PC-9 (cell line): ENCODE measurements around the gene FITM1. TPM values are rescaled to one million over a fixed set of nuclear protein-coding genes. Genes with fewer than 3 reads are reported as not detected.

Experiments used
- BruUV-seq: library from RNA; stranded (reverse); fragments of 400-500 nt; replicated peaks from 2 replicates; lab custom pipeline; 2021; lab: Mats Ljungman, UMichigan
- CTCF ChIA-PET: fragments of 300-600 bp; sonication (Branson Sonifier 250); formaldehyde crosslinking; loops from one replicate; lab custom pipeline; 2022; ENCODE audit warnings: antibody characterized with exemption; lab: Charles Lee
- POLR2A ChIA-PET: fragments of 300-600 bp; sonication (Branson Sonifier 250); formaldehyde crosslinking; loops from one replicate; lab custom pipeline; 2022; ENCODE audit warnings: antibody characterized with exemption; ENCODE audit not compliant: unreplicated experiment; lab: Charles Lee
- DNase-seq, 2 experiments: peaks; one replicate each; pipeline versions ENCODE4 v3.0.0 to v3.0.0-alpha.2; 2015 to 2022; ENCODE audit warnings: mixed read lengths in 1 of 2
- H2AFZ ChIP-seq: fragments of 200-600 bp; sonication (generic); 2 replicates; pipeline ENCODE4 v1.8.1; 2017; ENCODE audit warnings: antibody characterized with exemption
- H3F3A ChIP-seq: fragments of 200-600 bp; sonication (generic); 2 replicates; pipeline ENCODE4 v1.8.1; 2017; ENCODE audit warnings: antibody characterized with exemption, mild to moderate bottlenecking, low read depth; ENCODE audit not compliant: insufficient read depth
- H3K27ac ChIP-seq: fragments of 200-600 bp; sonication (generic); 2 replicates; pipeline ENCODE4 v1.6.1; 2016; ENCODE audit warnings: mixed run types
- H3K27me3 ChIP-seq: fragments of 200-600 bp; sonication (generic); 2 replicates; pipeline ENCODE4 v1.6.1; 2016; ENCODE audit warnings: low read depth, mixed run types; ENCODE audit not compliant: insufficient read depth
- H3K36me3 ChIP-seq: fragments of 200-600 bp; sonication (generic); 2 replicates; pipeline ENCODE4 v1.6.1; 2016; ENCODE audit warnings: low read depth, mixed run types
- H3K4me1 ChIP-seq: fragments of 200-600 bp; sonication (generic); replicated peaks from 2 replicates; pipeline ENCODE4 v1.6.1; 2016; ENCODE audit warnings: mixed run types; ENCODE audit not compliant: insufficient read depth
- H3K4me2 ChIP-seq: fragments of 200-600 bp; sonication (generic); 2 replicates; pipeline ENCODE4 v1.6.1; 2017; ENCODE audit warnings: mixed run types
- H3K4me3 ChIP-seq: fragments of 200-600 bp; sonication (generic); 2 replicates; pipeline ENCODE4 v1.6.1; 2016; ENCODE audit warnings: mixed run types
- H3K79me2 ChIP-seq: fragments of 200-600 bp; sonication (generic); 2 replicates; pipeline ENCODE4 v1.6.1; 2017; ENCODE audit warnings: low read depth, mixed run types
- H3K9me2 ChIP-seq: fragments of 200-600 bp; sonication (generic); 2 replicates; pipeline ENCODE4 v1.8.1; 2017; ENCODE audit warnings: mild to moderate bottlenecking; ENCODE audit not compliant: insufficient read depth
- H3K9me3 ChIP-seq: fragments of 200-600 bp; sonication (generic); 2 replicates; pipeline ENCODE4 v1.8.1; 2016; ENCODE audit warnings: low read depth; ENCODE audit not compliant: insufficient read depth
- H4K20me1 ChIP-seq: fragments of 200-600 bp; sonication (generic); 2 replicates; pipeline ENCODE4 v1.8.1; 2017; ENCODE audit not compliant: insufficient read depth
- EZH2 ChIP-seq: fragments of 200-600 bp; sonication (generic); IDR thresholded peaks from 2 replicates; pipeline ENCODE4 v1.8.0; 2017; ENCODE audit warnings: antibody characterized with exemption, low read depth
- intact Hi-C: fragments of 100-400 bp; cut with micrococcal nuclease; formaldehyde crosslinking; loops from one replicate; pipeline ENCODE4 v1.10.0; 2022; ENCODE audit not compliant: unreplicated experiment
- total RNA-seq: library from RNA; stranded (reverse); gene quantifications from 2 replicates; pipeline ENCODE4 v1.2.3, GENCODE V29; 2021
- TF ChIP-seq, protein P1 (sequence below): fragments of 200-600 bp; sonication (generic); conservative IDR thresholded peaks from 2 replicates; pipeline ENCODE4 v1.6.1; 2017; ENCODE audit warnings: mixed run types, antibody characterized with exemption, mild to moderate bottlenecking, moderate library complexity

Gene FITM1
- total RNA-seq, 1 experiment from 2014 or later: 0.72 TPM

DNA sequence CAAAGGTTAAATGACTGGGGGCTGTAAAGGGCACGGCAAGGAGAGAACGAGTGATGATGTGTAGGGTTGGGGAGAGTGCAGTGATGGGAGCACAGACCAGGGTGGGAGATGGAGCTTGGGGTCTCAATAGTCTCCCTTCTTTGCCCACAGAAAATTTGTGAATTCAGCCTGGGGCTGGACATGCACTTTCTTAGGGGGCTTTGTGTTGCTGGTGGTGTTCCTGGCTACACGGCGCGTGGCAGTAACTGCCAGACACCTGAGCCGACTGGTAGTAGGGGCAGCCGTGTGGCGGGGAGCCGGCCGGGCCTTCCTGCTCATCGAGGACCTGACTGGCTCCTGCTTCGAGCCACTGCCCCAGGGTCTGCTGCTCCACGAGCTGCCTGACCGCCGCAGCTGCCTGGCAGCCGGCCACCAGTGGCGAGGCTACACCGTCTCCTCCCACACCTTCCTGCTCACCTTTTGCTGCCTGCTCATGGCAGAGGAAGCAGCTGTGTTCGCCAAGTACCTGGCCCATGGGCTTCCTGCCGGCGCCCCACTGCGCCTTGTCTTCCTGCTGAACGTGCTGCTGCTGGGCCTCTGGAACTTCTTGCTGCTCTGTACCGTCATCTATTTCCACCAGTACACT lies 1.7 kb downstream of the FITM1 start:
- H3K9me2 ChIP-seq: no peaks in the 10 kb centered on the region
- no peaks in the 10 kb centered on the region for H4K20me1 ChIP-seq
- H2AFZ ChIP-seq: no peak overlapping the region
- no peak overlapping the region for H3K27ac ChIP-seq
- no peak overlapping the region for H3K4me2 ChIP-seq
- no peaks in the 10 kb centered on the region for H3K27me3 ChIP-seq
- no peak overlapping the region for H3K4me3 ChIP-seq
- DNase-seq: no peak
- peaks cover 10% of the 10 kb centered on the region; the same call in 1 of the 2 replicates for H3K4me1 ChIP-seq
- H3K79me2 ChIP-seq: 0 out of 2 replicates have a peak, but pooled peaks cover 7% of the 10 kb centered on the region
- H3F3A ChIP-seq: peaks cover 7% of the 10 kb centered on the region; the same call in 1 of the 2 replicates
- CTCF ChIA-PET: no interaction called here
- no peaks in the 10 kb centered on the region for H3K36me3 ChIP-seq
- no peaks in the 10 kb centered on the region for H3K9me3 ChIP-seq
- TF ChIP-seq, protein P1, sequence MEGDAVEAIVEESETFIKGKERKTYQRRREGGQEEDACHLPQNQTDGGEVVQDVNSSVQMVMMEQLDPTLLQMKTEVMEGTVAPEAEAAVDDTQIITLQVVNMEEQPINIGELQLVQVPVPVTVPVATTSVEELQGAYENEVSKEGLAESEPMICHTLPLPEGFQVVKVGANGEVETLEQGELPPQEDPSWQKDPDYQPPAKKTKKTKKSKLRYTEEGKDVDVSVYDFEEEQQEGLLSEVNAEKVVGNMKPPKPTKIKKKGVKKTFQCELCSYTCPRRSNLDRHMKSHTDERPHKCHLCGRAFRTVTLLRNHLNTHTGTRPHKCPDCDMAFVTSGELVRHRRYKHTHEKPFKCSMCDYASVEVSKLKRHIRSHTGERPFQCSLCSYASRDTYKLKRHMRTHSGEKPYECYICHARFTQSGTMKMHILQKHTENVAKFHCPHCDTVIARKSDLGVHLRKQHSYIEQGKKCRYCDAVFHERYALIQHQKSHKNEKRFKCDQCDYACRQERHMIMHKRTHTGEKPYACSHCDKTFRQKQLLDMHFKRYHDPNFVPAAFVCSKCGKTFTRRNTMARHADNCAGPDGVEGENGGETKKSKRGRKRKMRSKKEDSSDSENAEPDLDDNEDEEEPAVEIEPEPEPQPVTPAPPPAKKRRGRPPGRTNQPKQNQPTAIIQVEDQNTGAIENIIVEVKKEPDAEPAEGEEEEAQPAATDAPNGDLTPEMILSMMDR: no peak
- TF ChIP-seq EZH2: no peak
- POLR2A ChIA-PET: interaction anchor here (0.5 to 0.9 kb wide), 2 partner anchors 17 to 83 kb away, joined by 6 to 8 read pairs; partner anchors contain the start of gene NRL
- intact Hi-C loops: no loop called here
- no TSS peak for BruUV-seq

DNA sequence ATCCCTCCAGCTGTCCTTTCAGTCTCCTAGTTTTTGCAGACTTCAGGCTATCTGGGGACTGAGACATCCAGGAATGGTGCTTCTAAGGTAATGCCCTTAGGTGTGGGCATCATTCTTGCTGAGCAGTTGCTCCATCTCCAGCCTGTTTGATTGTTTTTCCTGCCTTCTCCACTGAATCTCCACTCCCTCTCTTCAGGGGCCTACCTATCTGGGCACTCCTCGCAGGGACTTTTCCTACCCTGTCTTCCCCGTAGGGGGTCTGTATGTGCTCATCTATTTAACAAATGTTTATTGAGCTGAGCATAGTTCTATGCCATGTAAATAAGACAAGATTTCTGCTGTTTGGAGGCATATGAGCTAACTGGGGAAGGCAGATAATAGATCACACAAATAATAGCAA lies 2.5 kb downstream of the FITM1 start:
- CTCF ChIA-PET: no interaction called here
- H3K79me2 ChIP-seq: 0 out of 2 replicates have a peak, but pooled peaks cover 7% of the 10 kb centered on the region

DNA sequence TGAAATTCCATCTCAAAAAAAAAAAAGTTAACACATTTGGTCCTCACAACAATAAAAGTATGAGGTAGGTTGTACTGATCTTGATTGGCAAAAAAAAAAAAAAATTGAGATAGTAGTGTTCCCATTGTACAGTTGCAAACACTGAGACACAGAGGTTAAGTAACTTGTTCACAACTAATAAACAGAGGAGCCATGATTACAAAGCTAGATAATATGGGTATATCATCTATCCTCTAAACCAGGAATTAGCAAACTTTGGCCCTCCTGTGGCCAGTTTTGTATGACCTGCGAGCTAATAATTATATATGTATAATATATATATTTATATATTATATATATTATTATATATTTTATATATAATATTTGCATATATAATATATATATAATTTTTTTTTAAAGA lies 3.3 kb downstream of the FITM1 start:
- intact Hi-C loops: no loop called here
- Histone ChIP-seq H3K4me1 (peaks cover 11% of the 10 kb centered on the region; the same call in 1 of the 2 replicates), H2AFZ (no peak overlapping the region), H3K9me3 (no peaks in the 10 kb centered on the region), H3K36me3 (no peaks in the 10 kb centered on the region), H3K4me3 (no peak overlapping the region), H3F3A (peaks cover 7% of the 10 kb centered on the region; the same call in 1 of the 2 replicates), H3K4me2 (no peak overlapping the region), H4K20me1 (no peaks in the 10 kb centered on the region), H3K27ac (no peak overlapping the region), H3K27me3 (no peaks in the 10 kb centered on the region), H3K79me2 (peaks cover 10% of the 10 kb centered on the region; the same call in 1 of the 2 replicates), H3K9me2 (no peaks in the 10 kb centered on the region)
- ChIA-PET POLR2A (no interaction called here), CTCF (interaction anchor here (0.6 kb wide), 2 partner anchors 11 to 163 kb away, joined by 3 to 5 read pairs; no protein-coding TSS in a partner anchor)
- TF ChIP-seq, protein P1: no peak
- no peak for TF ChIP-seq EZH2
- BruUV-seq: no TSS peak
- no peak for DNase-seq

More for the DNA sequence above, 2.5 kb downstream of the FITM1 start:
- H3K9me3 ChIP-seq: no peaks in the 10 kb centered on the region
- no peak for DNase-seq
- no TSS peak for BruUV-seq
- H3K36me3 ChIP-seq: no peaks in the 10 kb centered on the region
- POLR2A ChIA-PET: no interaction called here
- H3K27ac ChIP-seq: no peak overlapping the region
- no peaks in the 10 kb centered on the region for H3K9me2 ChIP-seq
- H3F3A ChIP-seq: peaks cover 7% of the 10 kb centered on the region; the same call in 1 of the 2 replicates
- H3K27me3 ChIP-seq: no peaks in the 10 kb centered on the region
- no peak overlapping the region for H2AFZ ChIP-seq
- H3K4me3 ChIP-seq: no peak overlapping the region
- no peak overlapping the region for H3K4me2 ChIP-seq
- peaks cover 11% of the 10 kb centered on the region; the same call in 1 of the 2 replicates for H3K4me1 ChIP-seq
- no peak for TF ChIP-seq EZH2
- TF ChIP-seq, protein P1: no peak
- intact Hi-C loops: no loop called here
- no peaks in the 10 kb centered on the region for H4K20me1 ChIP-seq
